Breast epithelium (tissue), 3 donors: ENCODE results near the gene FOLR1.

Experiments used
- POLR2A ChIP-seq: fragments of 450-650 bp; IDR thresholded peaks from one replicate; pipeline ENCODE4 v1.6.1; 2016; ENCODE audit warnings: antibody characterized with exemption, mild to moderate bottlenecking, moderate library complexity
- TF ChIP-seq, protein P1 (sequence below), 3 donors: fragments of 450-650 bp; IDR thresholded peaks; one replicate each; pipeline ENCODE4 v1.5.1; 2016 to 2017; ENCODE audit warnings: antibody characterized with exemption in 3 of 3, mild to moderate bottlenecking in 3 of 3, moderate library complexity in 3 of 3

DNA sequence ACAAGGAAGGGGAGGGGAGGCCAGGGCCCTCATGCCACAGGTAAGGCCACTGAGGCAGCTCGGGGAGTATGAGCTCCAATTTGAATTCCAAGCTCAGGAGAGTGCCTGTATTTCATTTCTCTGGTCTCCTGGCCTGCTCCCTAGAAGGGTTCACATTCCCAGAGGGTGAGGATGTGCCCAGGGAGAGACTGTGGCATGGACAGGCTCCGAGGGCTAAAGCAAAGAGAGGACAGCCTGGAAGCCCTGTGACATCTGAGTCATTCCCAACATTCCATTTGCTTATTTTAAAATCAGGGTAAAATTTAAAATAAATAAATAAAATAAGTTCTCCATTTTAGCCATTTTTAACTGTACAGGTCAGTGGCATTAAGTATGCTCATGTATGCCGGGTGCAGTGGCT lies 18.6 kb upstream of the FOLR1 start:
- TF ChIP-seq, protein P1, sequence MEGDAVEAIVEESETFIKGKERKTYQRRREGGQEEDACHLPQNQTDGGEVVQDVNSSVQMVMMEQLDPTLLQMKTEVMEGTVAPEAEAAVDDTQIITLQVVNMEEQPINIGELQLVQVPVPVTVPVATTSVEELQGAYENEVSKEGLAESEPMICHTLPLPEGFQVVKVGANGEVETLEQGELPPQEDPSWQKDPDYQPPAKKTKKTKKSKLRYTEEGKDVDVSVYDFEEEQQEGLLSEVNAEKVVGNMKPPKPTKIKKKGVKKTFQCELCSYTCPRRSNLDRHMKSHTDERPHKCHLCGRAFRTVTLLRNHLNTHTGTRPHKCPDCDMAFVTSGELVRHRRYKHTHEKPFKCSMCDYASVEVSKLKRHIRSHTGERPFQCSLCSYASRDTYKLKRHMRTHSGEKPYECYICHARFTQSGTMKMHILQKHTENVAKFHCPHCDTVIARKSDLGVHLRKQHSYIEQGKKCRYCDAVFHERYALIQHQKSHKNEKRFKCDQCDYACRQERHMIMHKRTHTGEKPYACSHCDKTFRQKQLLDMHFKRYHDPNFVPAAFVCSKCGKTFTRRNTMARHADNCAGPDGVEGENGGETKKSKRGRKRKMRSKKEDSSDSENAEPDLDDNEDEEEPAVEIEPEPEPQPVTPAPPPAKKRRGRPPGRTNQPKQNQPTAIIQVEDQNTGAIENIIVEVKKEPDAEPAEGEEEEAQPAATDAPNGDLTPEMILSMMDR (IDR thresholded peaks at IDR 0.05), result no peak
- no peak for TF ChIP-seq POLR2A
